Caco-2 (cell line): ENCODE measurements around the gene C6orf120. TPM values are rescaled to one million over a fixed set of nuclear protein-coding genes. Genes with fewer than 3 reads are reported as not detected.

Experiments
- BruUV-seq: library from RNA; stranded (reverse); fragments of 400-500 nt; replicated peaks from 2 replicates; lab custom pipeline; 2021; lab: Mats Ljungman, UMichigan
- CTCF ChIA-PET: fragments of 300-600 bp; sonication (Branson Sonifier 250); formaldehyde crosslinking; loops from one replicate; lab custom pipeline; 2022; ENCODE audit warnings: antibody characterized with exemption; lab: Charles Lee
- POLR2A ChIA-PET: fragments of 300-600 bp; sonication (Branson Sonifier 250); formaldehyde crosslinking; loops from one replicate; lab custom pipeline; 2022; ENCODE audit warnings: antibody characterized with exemption; lab: Charles Lee
- DNase-seq, 2 experiments: peaks; one replicate each; pipeline versions ENCODE4 v3.0.0 to v3.0.0-alpha.2; 2020 to 2022
- H3K27me3 ChIP-seq: replicated peaks from 2 replicates; pipeline ENCODE4 v1.6.0; 2011; ENCODE audit warnings: low read length; ENCODE audit not compliant: control insufficient read depth, insufficient read depth
- H3K36me3 ChIP-seq: 2 replicates; pipeline ENCODE4 v1.5.1; 2011; ENCODE audit warnings: low read length; ENCODE audit not compliant: control insufficient read depth, insufficient read depth
- H3K4me1 ChIP-seq: fragments of 250-450 bp; sonication (Bioruptor Pico); 2 replicates; pipeline ENCODE4 v1.5.1; 2020; ENCODE audit warnings: mild to moderate bottlenecking
- H3K4me3 ChIP-seq: 2 replicates; pipeline ENCODE4 v1.5.1; 2011; ENCODE audit warnings: low read depth, mild to moderate bottlenecking, control low read depth, low read length
- H3K9me3 ChIP-seq: fragments of 250-450 bp; sonication (Bioruptor Pico); 2 replicates; pipeline ENCODE4 v1.5.1; 2020; ENCODE audit warnings: mild to moderate bottlenecking, moderate library complexity
- H3K27ac Mint-ChIP-seq: one replicate; pipeline ENCODE4 v1.8.0; 2022; ENCODE audit warnings: mixed read lengths; ENCODE audit not compliant: unreplicated experiment
- H3K27me3 Mint-ChIP-seq: one replicate; pipeline ENCODE4 v1.8.0; 2022; ENCODE audit warnings: mixed read lengths; ENCODE audit not compliant: insufficient read depth, unreplicated experiment
- H3K36me3 Mint-ChIP-seq: one replicate; pipeline ENCODE4 v1.8.0; 2022; ENCODE audit warnings: mild to moderate bottlenecking, mixed read lengths; ENCODE audit not compliant: insufficient read depth, unreplicated experiment
- H3K4me1 Mint-ChIP-seq: one replicate; pipeline ENCODE4 v1.8.0; 2022; ENCODE audit warnings: low read depth, mixed read lengths; ENCODE audit not compliant: unreplicated experiment
- H3K4me3 Mint-ChIP-seq: one replicate; pipeline ENCODE4 v1.8.0; 2022; ENCODE audit warnings: mild to moderate bottlenecking, moderate library complexity, mixed read lengths; ENCODE audit not compliant: unreplicated experiment
- H3K9me3 Mint-ChIP-seq: one replicate; pipeline ENCODE4 v1.8.0; 2022; ENCODE audit warnings: mixed read lengths; ENCODE audit not compliant: unreplicated experiment
- intact Hi-C: fragments of 100-400 bp; cut with micrococcal nuclease; formaldehyde crosslinking; loops from one replicate; pipeline ENCODE4 v1.10.0; 2022; ENCODE audit not compliant: unreplicated experiment
- total RNA-seq: library from RNA; stranded (reverse); gene quantifications from 2 replicates; pipeline ENCODE4 v1.2.3, GENCODE V29; 2022
- TF ChIP-seq, protein P1 (sequence below), 2 experiments: fragments of 200-600 bp in 1 of 2; IDR thresholded peaks; 1 replicate in 1 of 2; 2 replicates in 1 of 2; pipeline versions ENCODE4 v1.5.1 to v1.8.0; 2011 to 2022; ENCODE audit warnings: antibody characterized with exemption in 1 of 2, control low read depth in 1 of 2, inconsistent platforms in 1 of 2, low read depth in 1 of 2, low read length in 1 of 2, mild to moderate bottlenecking in 1 of 2, moderate library complexity in 1 of 2; ENCODE audit not compliant: insufficient read depth in 1 of 2, severe bottlenecking in 1 of 2, unreplicated experiment in 1 of 2

The C6orf120 gene
- total RNA-seq, 1 experiment from 2014 or later: 26.4 TPM

DNA sequence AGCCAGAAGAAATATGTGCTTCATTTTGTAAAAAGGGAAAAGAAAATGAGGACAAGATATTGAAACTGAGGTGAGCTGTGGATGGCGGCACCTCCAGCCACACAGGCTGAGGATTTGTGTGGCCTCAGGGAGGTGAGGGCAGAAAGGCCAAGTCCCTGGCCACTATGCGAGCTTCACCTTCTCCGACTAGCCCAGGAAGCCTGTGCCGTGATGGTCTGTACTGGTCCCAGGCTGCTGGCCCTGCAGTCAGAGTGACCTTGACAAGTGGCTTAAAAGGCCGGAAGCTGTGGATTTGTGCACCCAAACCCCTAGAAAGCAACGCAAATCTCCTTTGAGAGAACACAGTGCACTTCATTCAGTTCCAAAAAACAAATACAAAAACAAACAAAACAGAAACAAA, 48.2 kb upstream of the C6orf120 start:
- BruUV-seq: no TSS peak
- Histone ChIP-seq H3K9me3 (no peaks in the 10 kb centered on the region), H3K27me3 (no peaks in the 10 kb centered on the region), H3K4me3 (no peak overlapping the region), H3K4me1 (no peaks in the 10 kb centered on the region), H3K36me3 (no peaks in the 10 kb centered on the region)
- H3K4me1 Mint-ChIP-seq: no peaks in the 10 kb centered on the region
- no peak overlapping the region for H3K4me3 Mint-ChIP-seq
- no peak overlapping the region for H3K27ac Mint-ChIP-seq
- H3K27me3 Mint-ChIP-seq: no peaks in the 10 kb centered on the region
- DNase-seq: no peak
- intact Hi-C loops: no loop called here
- POLR2A ChIA-PET: no interaction called here
- H3K36me3 Mint-ChIP-seq: peaks cover 31% of the 10 kb centered on the region
- CTCF ChIA-PET: no interaction called here
- H3K9me3 Mint-ChIP-seq: no peaks in the 10 kb centered on the region
- TF ChIP-seq, protein P1, sequence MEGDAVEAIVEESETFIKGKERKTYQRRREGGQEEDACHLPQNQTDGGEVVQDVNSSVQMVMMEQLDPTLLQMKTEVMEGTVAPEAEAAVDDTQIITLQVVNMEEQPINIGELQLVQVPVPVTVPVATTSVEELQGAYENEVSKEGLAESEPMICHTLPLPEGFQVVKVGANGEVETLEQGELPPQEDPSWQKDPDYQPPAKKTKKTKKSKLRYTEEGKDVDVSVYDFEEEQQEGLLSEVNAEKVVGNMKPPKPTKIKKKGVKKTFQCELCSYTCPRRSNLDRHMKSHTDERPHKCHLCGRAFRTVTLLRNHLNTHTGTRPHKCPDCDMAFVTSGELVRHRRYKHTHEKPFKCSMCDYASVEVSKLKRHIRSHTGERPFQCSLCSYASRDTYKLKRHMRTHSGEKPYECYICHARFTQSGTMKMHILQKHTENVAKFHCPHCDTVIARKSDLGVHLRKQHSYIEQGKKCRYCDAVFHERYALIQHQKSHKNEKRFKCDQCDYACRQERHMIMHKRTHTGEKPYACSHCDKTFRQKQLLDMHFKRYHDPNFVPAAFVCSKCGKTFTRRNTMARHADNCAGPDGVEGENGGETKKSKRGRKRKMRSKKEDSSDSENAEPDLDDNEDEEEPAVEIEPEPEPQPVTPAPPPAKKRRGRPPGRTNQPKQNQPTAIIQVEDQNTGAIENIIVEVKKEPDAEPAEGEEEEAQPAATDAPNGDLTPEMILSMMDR (IDR thresholded peaks at IDR 0.05; ENCODE audit: insufficient read depth in 1 of 2, low read depth in 1 of 2, low read length in 1 of 2, severe bottlenecking in 1 of 2, unreplicated experiment in 1 of 2): no peak

DNA sequence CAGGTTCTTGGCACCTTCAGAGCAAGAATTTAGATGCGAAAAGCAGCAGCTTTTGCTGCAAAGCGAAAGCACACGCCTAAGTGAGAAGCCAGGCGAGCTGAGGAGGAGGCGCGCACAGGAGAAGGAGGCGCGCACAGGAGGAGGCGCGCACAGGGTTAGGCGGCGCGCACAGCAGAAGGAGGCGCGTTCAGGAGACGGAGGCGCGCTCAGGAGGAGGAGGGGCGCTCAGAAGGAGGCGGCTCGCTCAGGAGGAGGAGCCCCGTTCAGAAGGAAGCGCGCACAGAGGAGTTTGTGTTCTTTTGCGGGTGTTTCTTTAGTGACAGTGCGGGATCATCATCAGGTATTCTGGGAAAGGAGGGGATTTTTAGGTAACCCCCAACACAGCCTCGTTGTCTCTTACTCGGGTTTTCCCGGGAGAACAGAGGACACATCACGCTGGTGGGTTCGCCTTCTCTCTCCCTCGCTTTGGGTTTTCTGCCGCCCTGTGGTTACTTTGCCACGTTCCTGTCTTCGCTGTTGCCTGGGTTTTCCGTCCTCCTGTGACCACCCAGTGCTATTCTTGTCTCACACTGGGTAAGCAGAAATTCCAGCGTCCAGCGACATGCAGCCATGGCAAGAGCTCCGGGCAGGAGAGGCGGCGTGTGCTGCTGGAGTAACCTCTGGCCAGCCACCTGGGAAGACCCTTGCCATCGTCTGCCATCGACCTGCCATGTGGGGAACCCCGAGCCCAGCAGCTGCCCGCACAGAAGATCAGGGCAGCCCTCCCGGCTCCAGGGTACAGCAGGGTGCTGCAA, 47.1 kb upstream of the C6orf120 start:
- Histone ChIP-seq H3K27me3 (no peaks in the 10 kb centered on the region), H3K9me3 (no peaks in the 10 kb centered on the region), H3K4me3 (no peak overlapping the region), H3K36me3 (0 out of 2 replicates have a peak, but pooled peaks cover 1% of the 10 kb centered on the region), H3K4me1 (no peaks in the 10 kb centered on the region)
- Mint-ChIP-seq H3K4me3 (no peak overlapping the region), H3K4me1 (no peaks in the 10 kb centered on the region), H3K36me3 (peaks cover 36% of the 10 kb centered on the region), H3K27ac (no peak overlapping the region), H3K27me3 (no peaks in the 10 kb centered on the region), H3K9me3 (no peaks in the 10 kb centered on the region)
- intact Hi-C loops: no loop called here
- no peak for DNase-seq
- BruUV-seq: no TSS peak
- TF ChIP-seq, protein P1 (IDR thresholded peaks at IDR 0.05; ENCODE audit: insufficient read depth in 1 of 2, low read depth in 1 of 2, low read length in 1 of 2, severe bottlenecking in 1 of 2, unreplicated experiment in 1 of 2): no peak
- CTCF ChIA-PET: no interaction called here
- POLR2A ChIA-PET: no interaction called here

DNA sequence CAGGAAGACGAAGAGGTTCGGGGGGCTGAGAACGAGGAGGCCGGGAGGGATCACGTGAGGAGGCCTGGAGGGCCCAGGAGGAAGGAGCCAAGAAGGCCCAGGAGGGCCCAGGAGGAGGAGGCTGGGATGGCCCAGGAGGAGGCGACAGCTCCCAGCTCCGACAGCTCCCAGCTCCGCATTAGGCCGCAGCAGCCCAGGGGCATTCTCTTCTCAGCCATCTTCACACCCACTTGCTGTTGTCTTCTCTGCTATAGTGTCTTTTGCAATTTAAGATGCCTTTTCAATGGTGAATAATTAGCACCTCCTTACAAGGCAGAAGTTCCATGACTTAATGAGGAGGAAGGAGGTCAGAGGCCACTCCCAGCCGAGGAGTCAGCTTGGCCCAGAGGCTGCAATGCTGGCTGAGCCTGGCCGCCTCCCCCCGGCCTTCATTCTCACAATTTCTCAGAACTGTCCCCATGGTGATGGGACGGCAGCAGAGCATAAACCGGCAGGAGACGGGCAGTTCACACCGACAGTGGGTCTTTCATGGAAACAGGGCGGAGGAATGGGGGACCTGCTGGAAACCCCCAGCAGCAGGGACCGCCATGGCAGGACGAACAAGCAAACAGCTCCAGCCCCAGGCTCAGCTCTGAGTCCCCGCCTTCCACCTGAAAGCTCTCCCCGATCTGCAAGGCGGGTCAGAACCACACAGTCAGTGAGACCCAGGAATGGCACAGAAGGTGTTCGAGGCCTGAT, 45.2 kb upstream of the C6orf120 start:
- no peak overlapping the region for H3K27ac Mint-ChIP-seq
- ChIA-PET POLR2A (no interaction called here), CTCF (no interaction called here)
- no peak overlapping the region for H3K4me3 Mint-ChIP-seq
- no peaks in the 10 kb centered on the region for H3K4me1 Mint-ChIP-seq
- no peaks in the 10 kb centered on the region for H3K9me3 Mint-ChIP-seq
- no peaks in the 10 kb centered on the region for H3K27me3 Mint-ChIP-seq
- 0 out of 2 replicates have a peak, but pooled peaks cover 2% of the 10 kb centered on the region for H3K36me3 ChIP-seq
- peaks cover 39% of the 10 kb centered on the region for H3K36me3 Mint-ChIP-seq
- TF ChIP-seq, protein P1 (IDR thresholded peaks at IDR 0.05; ENCODE audit: insufficient read depth in 1 of 2, low read depth in 1 of 2, low read length in 1 of 2, severe bottlenecking in 1 of 2, unreplicated experiment in 1 of 2): no peak
- no peaks in the 10 kb centered on the region for H3K27me3 ChIP-seq
- no TSS peak for BruUV-seq
- H3K4me3 ChIP-seq: no peak overlapping the region
- H3K9me3 ChIP-seq: no peaks in the 10 kb centered on the region
- no peaks in the 10 kb centered on the region for H3K4me1 ChIP-seq
- DNase-seq: no peak
- intact Hi-C loops: no loop called here
